HG03066 (cell line): ENCODE results near the gene A1BG.
"Not testable (repeated sequence)": the region's sequence is repeated elsewhere in the genome, so short reads cannot be mapped to it uniquely, and the experiment has no call there.

Experiments
- ATAC-seq: cut with Tn5 transposase; IDR thresholded peaks from one replicate; pipeline ENCODE4 v1.9.1; 2021; ENCODE audit warnings: low read depth; ENCODE audit not compliant: unreplicated experiment

Gene A1BG

GRCh38 chr19:58338825-58339558, 14.3 kb downstream of the A1BG start:
- ATAC-seq: no peak

- no peak for ATAC-seq
Measured at GRCh38 chr19:58338336-58338735, 15.0 kb downstream of the A1BG start.

GRCh38 chr19:58336820-58337219, 16.5 kb downstream of the A1BG start:
- ATAC-seq: no peak

GRCh38 chr19:58336216-58336615, 17.1 kb downstream of the A1BG start:
- ATAC-seq: no peak

GRCh38 chr19:58335630-58336029, 17.7 kb downstream of the A1BG start:
- no peak for ATAC-seq

- no peak for ATAC-seq
Measured at GRCh38 chr19:58334691-58335249, 18.5 kb downstream of the A1BG start.

- ATAC-seq: no peak
Measured at GRCh38 chr19:58332697-58333096, 20.6 kb downstream of the A1BG start.

GRCh38 chr19:58330458-58330857, 22.8 kb downstream of the A1BG start:
- no peak for ATAC-seq

- no peak for ATAC-seq
Measured at GRCh38 chr19:58328999-58329398, 24.3 kb downstream of the A1BG start.

- ATAC-seq: peak; percentile 84
Measured at GRCh38 chr19:58326914-58327726, 26.2 kb downstream of the A1BG start, which contains the start of gene ZSCAN22. ZSCAN22 (plus strand) TSS chr19:58326994; CDS start chr19:58334803, 7,809 bp downstream.

- ATAC-seq: peak; percentile 15
Measured at GRCh38 chr19:58326501-58326913, 26.8 kb downstream of the A1BG start.

- ATAC-seq: no peak
Measured at GRCh38 chr19:58325311-58326022, 27.8 kb downstream of the A1BG start.

- ATAC-seq: no peak
Measured at GRCh38 chr19:58319241-58319640, 34.1 kb downstream of the A1BG start.

- ATAC-seq: no peak
Measured at GRCh38 chr19:58318297-58318696, 35.0 kb downstream of the A1BG start.

- no peak for ATAC-seq
Measured at GRCh38 chr19:58317476-58318072, 35.7 kb downstream of the A1BG start.

GRCh38 chr19:58315580-58315979, 37.7 kb downstream of the A1BG start:
- no peak for ATAC-seq

- ATAC-seq: no peak
Measured at GRCh38 chr19:58311345-58311865, 41.9 kb downstream of the A1BG start.

- ATAC-seq: not testable (repeated sequence)
Measured at GRCh38 chr19:58310685-58311084, 42.6 kb downstream of the A1BG start.

GRCh38 chr19:58307736-58308135, 45.6 kb downstream of the A1BG start:
- ATAC-seq: no peak

- ATAC-seq: no peak
Measured at GRCh38 chr19:58305932-58306323, 47.4 kb downstream of the A1BG start.
